HCT116 (cell line): ENCODE data around the gene THSD7B. TPM values are rescaled to one million over a fixed set of nuclear protein-coding genes. Genes with fewer than 3 reads are reported as not detected.

Source experiments
- ATAC-seq: fragments of 200-7000 bp; cut with Tn5 transposase; 2 replicates; pipeline ENCODE4 v1.9.1; 2020; ENCODE audit warnings: mild to moderate bottlenecking, moderate library complexity
- BruUV-seq: library from RNA; stranded (reverse); fragments of 400-500 nt; replicated peaks from 2 replicates; lab custom pipeline; 2021; lab: Mats Ljungman, UMichigan
- CTCF ChIA-PET: fragments of 300-600 bp; sonication (Branson Sonifier 250); formaldehyde crosslinking; loops from one replicate; lab custom pipeline; 2021; ENCODE audit warnings: antibody characterized with exemption; lab: Charles Lee
- POLR2A ChIA-PET: fragments of 300-600, 350-600 bp; sonication (Branson Sonifier 250); formaldehyde crosslinking; loops from one replicate; lab custom pipeline; 2021; ENCODE audit warnings: antibody characterized with exemption; lab: Charles Lee
- RAD21 ChIA-PET, 2 experiments: fragments of 300-600 bp; sonication (Branson Sonifier 250); formaldehyde crosslinking; loops; one replicate each; lab custom pipeline; 2023; ENCODE audit warnings: low total read pairs in 2 of 2; ENCODE audit not compliant: uncharacterized antibody in 2 of 2, unreplicated experiment in 2 of 2, low non-redundant PET in 1 of 2; lab: Charles Lee
- DNase-seq: peaks from one replicate; pipeline ENCODE4 v3.0.0-alpha.2; 2010; ENCODE audit warnings: low read depth, low spot score
- H2AFZ ChIP-seq: fragments of 200-600 bp; shearing (Covaris generic), sonication (generic); 2 replicates; pipeline ENCODE4 v1.6.1; 2017; ENCODE audit warnings: low read depth, mixed run types, mixed read lengths, antibody characterized with exemption, low read length; ENCODE audit not compliant: poor library complexity, severe bottlenecking
- H3K27ac ChIP-seq: 2 replicates; pipeline ENCODE4 v1.5.1; 2012; ENCODE audit warnings: low read depth, low read length
- H3K27me3 ChIP-seq: fragments of 200-600 bp; sonication (generic); 2 replicates; pipeline ENCODE4 v1.6.1; 2016; ENCODE audit warnings: mixed run types, low read length, mixed read lengths; ENCODE audit not compliant: insufficient read depth
- H3K36me3 ChIP-seq, 2 experiments: fragments of 200-500 bp in 1 of 2; fragments of 200-600 bp in 1 of 2; sonication (Bioruptor generic) in 1 of 2; sonication (generic) in 1 of 2; 2 replicates each; pipeline versions ENCODE4 v1.5.1 to v1.6.1; 2014 to 2016; ENCODE audit warnings: low read length in 2 of 2, inconsistent platforms in 1 of 2, mixed read lengths in 1 of 2, mixed run types in 1 of 2; ENCODE audit not compliant: insufficient read depth in 2 of 2, control insufficient read depth in 1 of 2
- H3K4me1 ChIP-seq, 2 experiments: fragments of 200-600 bp in 1 of 2; sonication (generic) in 1 of 2; 2 replicates each; pipeline versions ENCODE4 v1.5.1 to v1.6.1; 2012 to 2017; ENCODE audit warnings: low read length in 2 of 2, inconsistent platforms in 1 of 2, mild to moderate bottlenecking in 1 of 2, mixed read lengths in 1 of 2, mixed run types in 1 of 2, moderate library complexity in 1 of 2; ENCODE audit not compliant: insufficient read depth in 2 of 2, control insufficient read depth in 1 of 2
- H3K4me2 ChIP-seq: fragments of 200-600 bp; sonication (generic); 2 replicates; pipeline ENCODE4 v1.6.1; 2017; ENCODE audit warnings: mixed run types, low read length, mixed read lengths
- H3K4me3 ChIP-seq, 2 experiments: fragments of 200-600 bp in 1 of 2; sonication (generic) in 1 of 2; replicated peaks in 1 of 2; 2 replicates each; pipeline ENCODE4 v1.5.1; 2011 to 2016; ENCODE audit warnings: low read length in 2 of 2, control low read depth in 1 of 2, low read depth in 1 of 2, mild to moderate bottlenecking in 1 of 2, mixed read lengths in 1 of 2, mixed run types in 1 of 2
- H3K79me2 ChIP-seq: fragments of 200-600 bp; sonication (generic); 2 replicates; pipeline ENCODE4 v1.6.1; 2017; ENCODE audit warnings: mild to moderate bottlenecking, mixed run types, low read length, moderate library complexity, mixed read lengths; ENCODE audit not compliant: insufficient read depth
- H3K9ac ChIP-seq: fragments of 200-600 bp; sonication (generic); 2 replicates; pipeline ENCODE4 v1.6.1; 2016; ENCODE audit warnings: low read length, mixed read lengths
- H3K9me2 ChIP-seq: fragments of 200-600 bp; sonication (generic), shearing (Covaris generic); 2 replicates; pipeline ENCODE4 v1.6.1; 2017; ENCODE audit warnings: mixed run types, mild to moderate bottlenecking, moderate library complexity; ENCODE audit not compliant: insufficient read depth
- H3K9me3 ChIP-seq, 2 experiments: fragments of 200-500 bp in 1 of 2; fragments of 200-600 bp in 1 of 2; sonication (Bioruptor generic) in 1 of 2; sonication (generic) in 1 of 2; 2 replicates each; pipeline ENCODE4 v1.6.1; 2014 to 2017; ENCODE audit warnings: low read length in 2 of 2, mixed read lengths in 2 of 2, inconsistent platforms in 1 of 2, low read depth in 1 of 2, mild to moderate bottlenecking in 1 of 2, mixed run types in 1 of 2, moderate library complexity in 1 of 2; ENCODE audit not compliant: control insufficient read depth in 1 of 2, insufficient read depth in 1 of 2
- H4K20me1 ChIP-seq: fragments of 200-600 bp; sonication (generic), shearing (Covaris generic); 2 replicates; pipeline ENCODE4 v1.6.1; 2017; ENCODE audit warnings: mixed run types, mild to moderate bottlenecking, moderate library complexity; ENCODE audit not compliant: insufficient read depth
- CTCF ChIP-seq, 3 experiments: fragments of 200-600 bp in 1 of 3; sonication (generic) in 1 of 3; IDR thresholded peaks in 2 of 3; conservative IDR thresholded peaks in 1 of 3; 2 replicates each; pipeline ENCODE4 v1.5.1; 2012 to 2017; ENCODE audit warnings: low read depth in 2 of 3, low read length in 2 of 3, antibody characterized with exemption in 1 of 3, borderline replicate concordance in 1 of 3, control low read depth in 1 of 3, mild to moderate bottlenecking in 1 of 3, mixed read lengths in 1 of 3, mixed run types in 1 of 3, moderate library complexity in 1 of 3; ENCODE audit not compliant: insufficient read depth in 1 of 3
- POLR2AphosphoS5 ChIP-seq: IDR thresholded peaks from 2 replicates; pipeline ENCODE4 v1.6.1; 2011; ENCODE audit warnings: mild to moderate bottlenecking, low read depth, low read length, moderate library complexity
- REST ChIP-seq: IDR thresholded peaks from 2 replicates; pipeline ENCODE4 v1.6.1; 2012; ENCODE audit warnings: low read depth
- intact Hi-C: fragments of 100-400 bp; cut with micrococcal nuclease; formaldehyde crosslinking; loops from 2 replicates; pipeline ENCODE4 v1.10.0; 2022
- total RNA-seq: library from RNA; stranded (reverse); gene quantifications from one replicate; pipeline ENCODE4 v1.2.1, GENCODE V29; 2021; ENCODE audit not compliant: unreplicated experiment

THSD7B gene
- total RNA-seq, 1 experiment from 2014 or later = not detected

GRCh38 chr2:137192366-137193310 lies 427.3 kb downstream of the THSD7B start:
- no TSS peak for BruUV-seq
- no peak overlapping the region for H3K4me2 ChIP-seq

More at GRCh38 chr2:137192366-137193310, 427.3 kb downstream of the THSD7B start:
- H3K36me3 ChIP-seq = no peaks in the 10 kb centered on the region
- CTCF ChIA-PET = no interaction called here
- no peak overlapping the region for H3K9ac ChIP-seq
- no peaks in the 10 kb centered on the region for H3K4me1 ChIP-seq
- ATAC-seq (no peak), DNase-seq (no peak)
- H3K4me3 ChIP-seq = no peak overlapping the region
- H3K9me3 ChIP-seq = peaks cover 4 to 11% of the 10 kb centered on the region in 2 experiments; a peak in 2 of 4 replicates
- H2AFZ ChIP-seq = no peak overlapping the region
- intact Hi-C loops = no loop called here
- H3K27me3 ChIP-seq = no peaks in the 10 kb centered on the region
- POLR2A ChIA-PET = no interaction called here
- no peaks in the 10 kb centered on the region for H3K79me2 ChIP-seq
- no peak overlapping the region for H3K27ac ChIP-seq
- RAD21 ChIA-PET = no interaction called here
- no peaks in the 10 kb centered on the region for H4K20me1 ChIP-seq
- no peaks in the 10 kb centered on the region for H3K9me2 ChIP-seq
- no peak for TF ChIP-seq REST
- TF ChIP-seq POLR2AphosphoS5 = no peak
- TF ChIP-seq CTCF (IDR thresholded peaks at IDR 0.05 in 2 of 3, conservative IDR thresholded peaks at IDR 0.05 in 1 of 3; ENCODE audit: borderline replicate concordance in 1 of 3, insufficient read depth in 1 of 3, low read depth in 2 of 3, low read length in 2 of 3) = no peak
- TF ChIP-seq, all 23 proteins: peak for 0
